IMR-90 (cell line): ENCODE data around the gene OLFML1. TPM values are rescaled to one million over a fixed set of nuclear protein-coding genes. Genes with fewer than 3 reads are reported as not detected.

ENCODE experiments used
- ATAC-seq: fragments of 200-7000 bp; cut with Tn5 transposase; 2 replicates; pipeline ENCODE4 v1.9.1; 2020; ENCODE audit warnings: low read depth, mild to moderate bottlenecking, moderate library complexity
- BruUV-seq: library from RNA; stranded (reverse); fragments of 400-500 nt; replicated peaks from 2 replicates; lab custom pipeline; 2021; lab: Mats Ljungman, UMichigan
- CTCF ChIA-PET: fragments of 300-600 bp; formaldehyde crosslinking; extraction: SDS; loops from one replicate; lab custom pipeline; 2021; ENCODE audit warnings: antibody characterized with exemption; lab: Yijun Ruan, JAX
- POLR2A ChIA-PET: fragments of 300-600 bp; sonication (Branson Sonifier 250); formaldehyde crosslinking; loops from one replicate; lab custom pipeline; 2022; ENCODE audit warnings: antibody characterized with exemption; ENCODE audit not compliant: unreplicated experiment; lab: Charles Lee
- DNase-seq: peaks from one replicate; pipeline ENCODE4 v3.0.0; 2013
- H2AFZ ChIP-seq: replicated peaks from 2 replicates; pipeline ENCODE3; 2013; ENCODE audit warnings: low read length, mild to moderate bottlenecking; ENCODE audit not compliant: poor library complexity
- H2AK5ac ChIP-seq: 2 replicates; pipeline ENCODE4 v1.6.1; 2013; ENCODE audit warnings: low read depth, low read length, inconsistent platforms
- H2AK9ac ChIP-seq: replicated peaks from 2 replicates; pipeline ENCODE3; 2013; ENCODE audit warnings: mild to moderate bottlenecking, low read depth, low read length, moderate library complexity; ENCODE audit not compliant: poor library complexity
- H2BK120ac ChIP-seq: 2 replicates; pipeline ENCODE4 v1.6.1; 2013; ENCODE audit warnings: low read depth, low read length, inconsistent platforms
- H2BK15ac ChIP-seq: 3 replicates; pipeline ENCODE4 v1.6.1; 2013; ENCODE audit warnings: low read depth, low read length, inconsistent platforms
- H2BK20ac ChIP-seq: 2 replicates; pipeline ENCODE4 v1.6.1; 2013; ENCODE audit warnings: low read depth, mild to moderate bottlenecking, inconsistent platforms, low read length, moderate library complexity
- H2BK5ac ChIP-seq: 2 replicates; pipeline ENCODE4 v1.6.1; 2013; ENCODE audit warnings: mild to moderate bottlenecking, low read depth, low read length, inconsistent platforms; ENCODE audit not compliant: poor library complexity, severe bottlenecking
- H3K14ac ChIP-seq: replicated peaks from 2 replicates; pipeline ENCODE4 v1.6.1; 2013; ENCODE audit warnings: low read depth, low read length, inconsistent platforms
- H3K18ac ChIP-seq: 2 replicates; pipeline ENCODE4 v1.6.1; 2013; ENCODE audit warnings: low read depth, low read length, control low read depth
- H3K23ac ChIP-seq: 2 replicates; pipeline ENCODE4 v1.6.1; 2013; ENCODE audit warnings: low read depth, low read length, inconsistent platforms
- H3K27ac ChIP-seq: 2 replicates; pipeline ENCODE4 v1.5.1; 2013; ENCODE audit warnings: mild to moderate bottlenecking, control low read depth, low read length; ENCODE audit not compliant: insufficient read depth
- H3K27me3 ChIP-seq: 2 replicates; pipeline ENCODE4 v1.6.1; 2013; ENCODE audit warnings: low read length; ENCODE audit not compliant: control insufficient read depth, insufficient read depth
- H3K36me3 ChIP-seq: 2 replicates; pipeline ENCODE4 v1.6.1; 2013; ENCODE audit warnings: low read length, mixed read lengths; ENCODE audit not compliant: control insufficient read depth, insufficient read depth
- H3K4ac ChIP-seq: 2 replicates; pipeline ENCODE4 v1.6.1; 2013; ENCODE audit warnings: low read depth, low read length, inconsistent platforms
- H3K4me1 ChIP-seq: 2 replicates; pipeline ENCODE4 v1.6.1; 2013; ENCODE audit warnings: low read length, mixed read lengths; ENCODE audit not compliant: control insufficient read depth, insufficient read depth
- H3K4me2 ChIP-seq: 2 replicates; pipeline ENCODE4 v1.6.1; 2013; ENCODE audit warnings: low read depth, mild to moderate bottlenecking, control low read depth, low read length, moderate library complexity
- H3K4me3 ChIP-seq: 2 replicates; pipeline ENCODE4 v1.5.1; 2013; ENCODE audit warnings: low read depth, mild to moderate bottlenecking, control low read depth, low read length, moderate library complexity; ENCODE audit not compliant: insufficient read depth
- H3K56ac ChIP-seq: 2 replicates; pipeline ENCODE4 v1.6.1; 2013; ENCODE audit warnings: low read length, inconsistent platforms; ENCODE audit not compliant: insufficient read depth; ENCODE audit errors: extremely low read depth
- H3K79me1 ChIP-seq, 2 experiments: 2 replicates each; pipeline ENCODE4 v1.6.1; 2013; ENCODE audit warnings: low read length in 2 of 2, inconsistent platforms in 1 of 2, low read depth in 1 of 2
- H3K9ac ChIP-seq: 2 replicates; pipeline ENCODE4 v1.6.1; 2013; ENCODE audit warnings: low read depth, low read length, control low read depth
- H3K9me1 ChIP-seq: 2 replicates; pipeline ENCODE4 v1.6.1; 2013; ENCODE audit warnings: low read length, inconsistent platforms; ENCODE audit not compliant: insufficient read depth
- H3K9me3 ChIP-seq: 2 replicates; pipeline ENCODE4 v1.6.1; 2013; ENCODE audit warnings: low read length; ENCODE audit not compliant: control insufficient read depth, insufficient read depth
- H4K20me1 ChIP-seq: 2 replicates; pipeline ENCODE4 v1.6.1; 2013; ENCODE audit warnings: low read length, inconsistent platforms; ENCODE audit not compliant: insufficient read depth
- H4K5ac ChIP-seq: 2 replicates; pipeline ENCODE4 v1.6.1; 2013; ENCODE audit warnings: mild to moderate bottlenecking, low read depth, low read length, control low read depth
- H4K8ac ChIP-seq, 2 experiments: 2 replicates each; pipeline ENCODE4 v1.6.1; 2013; ENCODE audit warnings: low read depth in 2 of 2, low read length in 2 of 2, control low read depth in 1 of 2, inconsistent platforms in 1 of 2
- H4K91ac ChIP-seq: 2 replicates; pipeline ENCODE4 v1.6.1; 2013; ENCODE audit warnings: low read depth, low read length, inconsistent platforms; ENCODE audit not compliant: insufficient read depth
- NFE2L2 ChIP-seq: fragments of 150-350 bp; IDR thresholded peaks from 2 replicates; pipeline ENCODE4 v1.6.1; 2016; ENCODE audit warnings: low read depth, mild to moderate bottlenecking, low read length
- SMC3 ChIP-seq: fragments of 150-350 bp; IDR thresholded peaks from 2 replicates; pipeline ENCODE4 v1.6.1; 2016; ENCODE audit warnings: low read depth, mild to moderate bottlenecking, antibody characterized with exemption, low read length, moderate library complexity
- WGBS, 2 experiments: methylation state at CpG; one replicate each; pipeline versions ENCODE4 v1.1.5 to v1.1.7; 2013; ENCODE audit warnings: missing lambda C conversion rate in 2 of 2; ENCODE audit not compliant: insufficient read length in 1 of 2; ENCODE audit errors: extremely low coverage in 2 of 2; 5-methylcytosine and 5-hydroxymethylcytosine counted together
- dilution Hi-C: fragments of 300-500 bp; cut with HindIII; formaldehyde crosslinking; loops from one replicate; pipeline ENCODE4 v1.14.3; 2018; ENCODE audit warnings: low sequenced_read_pairs; ENCODE audit not compliant: unreplicated experiment
- in situ Hi-C: fragments of 300-500 bp; cut with MboI; formaldehyde crosslinking; loops from 3 replicates; pipeline ENCODE4 v1.14.3; 2019; ENCODE audit warnings: low sequenced_read_pairs, inconsistent platforms, mixed read lengths
- intact Hi-C: fragments of 100-400 bp; cut with micrococcal nuclease; formaldehyde crosslinking; loops from 2 replicates; pipeline ENCODE4 v1.10.0; 2022
- polyA plus RNA-seq, 3 experiments: library from polyadenylated mRNA; depleted of rRNA; stranded (reverse); fragments of >200 nt; gene quantifications; 2 replicates each; pipeline ENCODE4 v1.2.3, GENCODE V29; 2012; ENCODE audit warnings: low replicate concordance in 1 of 3
- total RNA-seq: library from RNA; depleted of rRNA; stranded (reverse); fragments of >200 nt; gene quantifications from 2 replicates; pipeline ENCODE4 v1.2.3, GENCODE V29; 2012

The OLFML1 gene
- total and polyA plus RNA-seq, 2 of the 4 experiments (the other 2 are of a cell fraction) = 0.10 to 0.18 TPM

DNA sequence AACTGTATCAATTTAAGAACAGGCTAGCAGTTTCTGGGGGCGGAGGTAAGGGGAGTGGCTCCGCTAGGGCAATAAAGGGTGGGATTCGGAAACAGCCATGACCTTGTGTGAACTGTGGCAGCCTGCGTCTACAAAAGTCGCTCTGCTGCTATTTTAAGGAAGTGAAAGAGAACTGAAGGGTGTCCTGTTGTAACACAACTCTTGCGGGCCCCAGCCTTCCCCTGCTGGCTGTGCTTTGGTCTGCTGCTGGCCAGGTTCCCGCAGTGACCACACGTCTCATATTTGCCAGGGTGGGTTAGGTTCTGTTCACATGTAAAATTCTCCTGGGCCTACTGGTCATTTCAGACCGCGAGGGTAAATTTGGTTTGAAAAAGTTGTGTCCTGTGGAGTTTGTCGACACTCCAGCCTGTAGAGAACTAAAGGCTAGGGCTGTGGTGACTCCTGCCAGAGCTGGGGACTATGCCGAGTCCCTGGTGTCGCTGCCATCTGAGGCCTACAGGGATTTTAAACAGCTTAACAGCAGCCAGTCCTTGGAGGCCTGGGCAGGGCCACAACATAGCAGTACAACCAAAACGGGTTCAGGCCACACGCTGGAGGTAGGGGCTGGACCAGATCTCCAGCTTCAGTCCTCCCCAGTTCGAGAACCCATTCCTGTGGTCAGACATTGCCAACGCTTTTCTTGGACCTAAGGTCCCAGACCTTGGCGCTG is 27.4 kb downstream of the OLFML1 start:
- BruUV-seq = no TSS peak
- Histone ChIP-seq H3K4me2 (peak overlapping the region; percentile 77; the same call in 1 of the 2 replicates), H4K91ac (no peak overlapping the region), H4K8ac (peak overlapping the region in 1 of 2 experiments; percentile 23; a peak in 1 of 4 replicates), H3K9me1 (no peaks in the 10 kb centered on the region), H3K9ac (no peak overlapping the region), H3K9me3 (no peaks in the 10 kb centered on the region), H3K27ac (no peak overlapping the region), H4K5ac (no peak overlapping the region), H2AFZ (peak overlapping the region; percentile 92), H3K56ac (no peak overlapping the region), H3K4me1 (peaks cover 2% of the 10 kb centered on the region; the same call in 1 of the 2 replicates), H3K79me1 (no peaks in the 10 kb centered on the region), H3K4ac (no peak overlapping the region), H2BK15ac (no peak overlapping the region), H3K23ac (no peak overlapping the region), H3K14ac (no peak overlapping the region), H2BK120ac (no peak overlapping the region), H3K18ac (no peak overlapping the region), H3K4me3 (peak overlapping the region; percentile 58), H2BK20ac (no peak overlapping the region), H2BK5ac (no peak overlapping the region), H3K27me3 (peaks cover 27% of the 10 kb centered on the region), H2AK9ac (no peak overlapping the region), H3K36me3 (no peaks in the 10 kb centered on the region), H2AK5ac (no peak overlapping the region), H4K20me1 (no peaks in the 10 kb centered on the region)
- TF ChIP-seq SMC3 (no peak), NFE2L2 (no peak)
- in situ Hi-C loops (no loop called here), intact Hi-C loops (loop anchor here (1.0 to 5.0 kb wide), 5 partner anchors 59 to 415 kb away; no protein-coding TSS in a partner anchor), dilution Hi-C loops (no loop called here)
- ATAC-seq (peak; percentile 5), DNase-seq (no peak)
- ChIA-PET CTCF (interaction anchor here (0.6 to 2.1 kb wide), 5 partner anchors 8 to 1170 kb away, joined by 3 to 6 read pairs (median 4); no protein-coding TSS in a partner anchor), POLR2A (no interaction called here)
- WGBS, 2 experiments = 22% methylated on average over 6 of the region's 18 CpGs; no CpG with 5 or more reads in 1 of the 2 experiments
